Hematopoietic multipotent progenitor cell treated with erythropoietin and hydrocortisone succinate and interleukin-3 and kit ligand, for 15 days (in vitro differentiated cells): ENCODE measurements around the gene SPATA45.
"Not testable (repeated sequence)": the region's sequence is repeated elsewhere in the genome, so short reads cannot be mapped to it uniquely, and the experiment has no call there.

Source experiments
- DNase-seq: peaks from one replicate; pipeline ENCODE4 v3.0.0-alpha.2; 2015; ENCODE audit warnings: low spot score

SPATA45 gene

DNA sequence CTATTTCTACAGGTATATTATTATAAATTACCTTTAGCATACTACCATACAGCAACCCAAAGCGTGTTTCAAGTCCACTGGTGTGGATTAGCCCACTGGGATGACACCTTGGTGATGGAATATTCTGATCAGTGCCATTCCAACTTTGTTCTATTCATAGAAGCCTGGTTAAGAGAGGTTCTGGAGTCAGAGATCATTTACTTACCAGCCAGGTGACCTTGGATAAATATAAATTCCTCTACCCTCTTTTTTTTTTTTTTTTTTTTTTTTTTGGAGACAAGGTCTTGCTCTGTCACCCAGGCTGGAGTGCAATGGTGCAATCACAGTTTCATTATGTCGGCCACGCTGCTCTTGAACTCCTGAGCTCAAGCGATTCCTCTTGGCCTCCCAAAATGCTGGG is at the start of gene SPATA45:
SPATA45 (minus strand) TSS at position 101 of the 400 bp plus-strand sequence. CDS start 11,500 bp downstream, outside the sequence.
- DNase-seq, result no peak

DNA sequence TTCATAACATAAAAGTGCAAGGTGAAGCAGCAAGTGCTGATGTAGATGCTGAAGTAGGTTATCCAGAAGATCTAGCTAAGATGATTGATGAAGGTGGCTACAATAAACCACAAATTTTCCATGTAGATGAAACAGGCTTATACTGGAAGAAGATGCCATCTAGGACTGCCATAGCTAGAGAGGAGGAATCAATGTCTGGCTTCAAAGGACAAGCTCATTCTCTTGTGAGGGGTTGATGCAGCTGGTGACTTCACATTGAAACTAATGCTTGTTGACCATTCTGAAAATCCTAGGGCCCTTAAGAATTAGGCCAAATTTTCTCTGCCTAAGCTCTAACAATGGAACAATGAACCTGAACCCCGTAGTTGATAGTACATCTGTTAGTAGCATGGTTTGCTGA is 44.7 kb upstream of the SPATA45 start:
- DNase-seq, result no peak

DNA sequence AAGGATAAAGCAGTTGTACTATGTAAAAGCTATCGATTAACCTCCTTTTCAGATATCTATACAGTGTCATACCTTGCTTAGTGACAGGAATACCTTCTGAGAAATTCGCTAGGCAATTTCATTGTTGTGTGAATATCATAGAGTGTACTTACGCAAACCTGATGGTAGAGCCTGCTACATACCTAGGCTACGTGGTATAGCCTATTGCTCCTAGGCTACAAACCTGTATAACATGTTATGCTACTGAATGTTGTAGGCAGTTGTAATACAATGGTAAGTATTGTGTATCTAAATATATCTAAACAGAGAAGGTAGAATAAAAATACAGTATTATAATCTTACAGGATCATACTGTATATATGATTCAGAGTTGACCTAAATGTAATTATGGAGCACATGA is 37.1 kb upstream of the SPATA45 start:
- DNase-seq, result no peak

GRCh38 chr1:212879947-212880690 is 32.7 kb upstream of the SPATA45 start:
- DNase-seq, result no peak

DNA sequence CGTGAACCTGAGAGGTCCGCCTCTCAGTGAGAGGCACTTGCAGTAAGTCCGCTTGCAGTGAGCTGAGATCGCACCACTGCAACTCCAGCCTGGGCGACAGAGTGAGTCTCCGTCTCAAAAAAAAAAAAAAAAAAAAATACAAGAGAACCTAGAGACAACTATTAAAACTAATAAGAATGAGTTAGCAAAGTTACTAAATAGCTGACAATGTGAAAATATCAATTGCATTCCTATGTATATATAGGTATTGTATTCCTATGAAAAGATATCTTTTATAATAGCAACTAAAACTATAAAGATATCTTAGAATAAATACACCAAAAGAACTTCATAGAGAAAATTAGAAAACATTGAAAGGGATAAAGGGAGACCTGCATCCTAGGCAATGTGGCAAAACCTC is 31.0 kb upstream of the SPATA45 start:
- DNase-seq, result no peak

GRCh38 chr1:212873518-212873917 is 26.1 kb upstream of the SPATA45 start:
- DNase-seq, result no peak

DNA sequence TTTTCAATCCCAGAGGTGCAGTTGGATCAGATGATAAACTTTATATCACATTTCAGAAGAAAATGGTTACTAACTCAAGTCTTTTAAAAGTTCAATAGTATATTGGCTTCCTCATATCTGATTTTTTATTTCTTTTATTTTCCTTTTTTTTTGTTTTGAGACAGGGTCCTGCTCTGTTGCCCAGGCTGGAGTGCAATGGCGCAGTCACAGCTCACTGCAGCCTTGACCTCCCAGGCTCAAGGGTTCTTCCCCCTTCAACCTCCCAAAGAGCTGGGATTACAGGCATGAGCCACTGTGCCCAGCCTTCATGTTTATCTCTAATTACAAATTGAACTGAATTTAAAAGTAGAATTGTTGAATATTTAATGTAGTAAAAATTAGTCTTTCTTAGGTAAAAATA is 24.5 kb upstream of the SPATA45 start:
- DNase-seq, result no peak

DNA sequence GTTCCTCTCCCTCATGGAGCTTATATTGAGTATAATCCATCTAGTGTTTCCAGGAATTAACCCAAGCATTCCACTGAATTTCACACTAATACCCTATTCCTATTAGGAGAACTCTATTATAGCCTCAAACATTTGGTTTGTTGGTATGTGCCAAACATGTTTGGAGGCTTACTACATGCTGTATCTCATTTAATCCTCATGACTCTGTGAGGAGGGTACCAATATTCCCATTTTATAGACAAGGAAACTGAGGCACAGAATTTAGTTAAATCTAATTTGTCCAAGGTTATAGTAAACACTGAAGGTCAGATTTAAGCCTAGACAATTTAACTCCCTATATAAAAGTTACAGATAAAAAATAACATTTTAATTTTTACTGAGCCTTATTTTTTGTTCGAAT is 19.7 kb upstream of the SPATA45 start:
- no peak for DNase-seq

DNA sequence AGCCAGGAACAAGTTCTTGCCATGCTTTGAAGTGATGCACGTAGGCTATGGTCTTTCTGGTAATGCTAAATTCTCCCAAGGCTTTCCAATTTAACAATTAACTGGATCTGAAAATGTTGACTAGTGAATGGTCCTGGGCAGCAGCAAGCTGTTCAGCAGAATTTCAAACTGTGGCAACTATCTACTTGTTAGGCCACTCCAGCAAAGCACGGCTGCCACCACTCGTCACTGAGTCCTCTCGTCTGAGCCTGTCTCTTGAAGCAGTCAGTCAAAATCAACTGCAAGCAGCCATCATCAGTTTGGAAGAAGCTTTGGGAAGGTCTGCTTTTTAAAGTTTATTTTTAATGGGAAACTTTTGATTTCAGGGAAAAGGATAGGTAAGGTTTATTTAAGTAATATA is 16.8 kb upstream of the SPATA45 start:
- no peak for DNase-seq

GRCh38 chr1:212863345-212863744 is 15.9 kb upstream of the SPATA45 start:
- not testable (repeated sequence) for DNase-seq

GRCh38 chr1:212862111-212862690 is 14.8 kb upstream of the SPATA45 start:
- DNase-seq, result no peak

- peak; percentile 42 for DNase-seq
Measured at GRCh38 chr1:212860713-212861581, 13.5 kb upstream of the SPATA45 start.

DNA sequence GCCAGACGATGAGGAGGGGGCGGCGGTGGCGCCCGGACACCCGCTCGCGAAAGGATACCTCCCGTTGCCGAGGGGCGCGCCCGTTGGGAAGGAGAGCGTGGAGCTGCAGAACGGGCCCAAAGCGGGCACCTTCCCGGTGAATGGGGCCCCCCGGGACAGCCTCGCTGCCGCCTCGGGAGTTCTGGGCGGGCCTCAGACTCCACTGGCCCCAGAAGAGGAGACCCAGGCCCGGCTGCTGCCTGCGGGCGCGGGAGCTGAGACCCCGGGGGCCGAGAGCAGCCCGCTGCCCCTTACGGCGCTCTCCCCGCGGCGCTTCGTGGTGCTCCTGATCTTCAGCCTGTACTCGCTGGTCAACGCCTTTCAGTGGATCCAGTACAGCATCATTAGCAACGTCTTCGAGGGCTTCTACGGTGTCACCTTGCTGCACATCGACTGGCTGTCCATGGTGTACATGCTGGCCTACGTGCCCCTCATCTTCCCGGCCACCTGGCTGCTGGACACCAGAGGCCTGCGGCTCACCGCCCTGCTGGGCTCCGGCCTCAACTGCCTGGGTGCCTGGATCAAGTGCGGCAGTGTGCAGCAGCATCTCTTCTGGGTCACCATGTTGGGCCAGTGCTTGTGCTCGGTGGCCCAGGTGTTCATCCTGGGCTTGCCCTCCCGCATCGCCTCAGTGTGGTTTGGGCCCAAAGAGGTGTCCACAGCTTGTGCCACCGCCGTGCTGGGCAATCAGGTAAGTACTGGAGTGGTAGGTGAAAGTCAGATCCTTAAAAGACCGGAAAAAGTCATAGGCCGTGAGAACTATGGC is 11.2 kb upstream of the SPATA45 start:
- no peak for DNase-seq

GRCh38 chr1:212857992-212858460 is 10.6 kb upstream of the SPATA45 start, which contains the start of gene FLVCR1:
Gene FLVCR1 (plus strand): TSS chr1:212858275. CDS start chr1:212858453, 178 bp downstream.
- DNase-seq, result peak; percentile 90

DNA sequence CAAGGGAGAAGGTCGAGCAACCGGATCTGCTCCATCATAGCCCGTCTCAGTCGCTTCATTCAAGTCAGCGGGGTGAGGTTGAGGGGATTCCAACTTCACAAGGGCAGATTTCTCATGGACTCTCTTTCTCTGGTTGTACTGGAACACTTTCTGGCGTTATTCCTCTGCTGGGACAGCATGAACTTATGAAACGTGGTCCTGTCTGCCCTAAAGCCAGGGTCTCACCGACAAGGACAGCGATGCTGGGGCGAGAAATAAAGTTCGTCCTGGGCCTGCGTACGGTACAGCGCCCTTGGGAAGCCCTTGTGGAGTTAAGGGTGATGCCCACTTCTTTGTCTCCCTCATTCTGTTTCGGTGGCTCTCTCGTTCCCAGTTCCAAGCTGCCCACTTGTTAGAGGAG is 9.3 kb upstream of the SPATA45 start:
- no peak for DNase-seq

- DNase-seq, result no peak
Measured at GRCh38 chr1:212853658-212854057, 6.2 kb upstream of the SPATA45 start.

GRCh38 chr1:212852105-212852688 is 4.7 kb upstream of the SPATA45 start:
- DNase-seq, result no peak

- not testable (repeated sequence) for DNase-seq
Measured at GRCh38 chr1:212844521-212844920, 2.9 kb downstream of the SPATA45 start.

GRCh38 chr1:212838145-212838544 is 9.3 kb downstream of the SPATA45 start:
- no peak for DNase-seq

DNA sequence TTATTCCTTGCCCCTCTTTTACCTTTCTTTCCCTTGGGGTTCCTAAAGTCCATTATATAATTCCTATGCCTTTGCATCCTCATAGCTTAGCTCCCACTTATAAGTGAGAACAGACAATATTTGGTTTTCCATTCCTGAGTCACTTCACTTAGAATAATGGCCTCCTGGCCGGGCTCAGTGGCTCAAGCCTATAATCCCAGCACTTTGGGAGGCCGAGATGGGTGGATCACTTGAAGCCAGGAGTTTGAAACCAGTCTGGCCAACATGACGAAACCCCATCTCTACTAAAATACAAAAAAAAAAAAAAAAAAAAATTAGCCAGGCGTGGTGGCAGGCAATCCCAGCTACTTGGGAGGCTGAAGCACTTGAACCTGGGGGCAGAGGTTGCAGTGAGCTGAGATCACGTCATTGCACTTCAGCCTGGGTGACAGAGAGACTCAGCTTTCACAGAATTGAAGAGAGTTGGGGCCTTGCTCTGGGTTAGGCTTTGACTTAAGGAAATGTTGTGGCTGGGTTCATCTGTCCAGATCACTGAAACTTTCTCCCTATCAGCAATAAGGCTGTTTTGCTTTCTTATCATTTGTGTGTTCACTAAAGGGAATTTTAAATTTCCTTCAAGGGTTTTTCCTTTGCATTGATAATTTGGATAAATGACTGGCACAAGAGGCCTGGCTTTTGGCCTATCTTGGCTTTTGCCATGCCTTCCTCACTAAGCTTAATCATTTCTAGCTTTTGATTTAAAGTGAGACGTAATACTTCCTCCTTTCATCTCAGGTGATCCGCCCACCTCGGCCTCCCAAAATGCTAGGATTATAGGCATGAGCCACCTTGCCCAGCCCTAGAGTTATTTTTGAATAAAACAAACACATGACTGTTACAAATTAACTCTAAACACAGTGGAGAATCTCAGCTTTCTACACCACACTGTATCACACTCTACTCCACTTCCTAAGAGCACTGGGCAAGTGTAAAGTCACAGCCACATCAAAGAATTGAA is 13.9 kb downstream of the SPATA45 start:
- DNase-seq, result not testable (repeated sequence)
